CD14-positive monocyte (primary cell): ENCODE results near the gene KRT2. TPM values are rescaled to one million over a fixed set of nuclear protein-coding genes. Genes with fewer than 3 reads are reported as not detected.

Experiments used
- DNase-seq, 3 donors: peaks; one replicate each; pipeline ENCODE4 v3.0.0-alpha.2; 2011 to 2022
- H2AFZ ChIP-seq: 2 replicates; pipeline ENCODE4 v1.6.0; 2012; ENCODE audit warnings: mild to moderate bottlenecking, low read depth, low read length, inconsistent platforms; ENCODE audit not compliant: insufficient read depth, poor library complexity, severe bottlenecking
- H3K27ac ChIP-seq, 2 donors: 1 replicate in 1 of 2; 2 replicates in 1 of 2; pipeline ENCODE4 v1.5.1; 2012 to 2013; ENCODE audit warnings: low read length in 2 of 2, control low read depth in 1 of 2, inconsistent platforms in 1 of 2, low read depth in 1 of 2, mild to moderate bottlenecking in 1 of 2
- H3K27me3 ChIP-seq, 2 donors: one replicate each; pipeline versions ENCODE4 v1.6.0 to v1.6.1; 2011 to 2013; ENCODE audit warnings: low read length in 2 of 2; ENCODE audit not compliant: control insufficient read depth in 2 of 2, insufficient read depth in 2 of 2
- H3K36me3 ChIP-seq, 2 donors: replicated peaks in 1 of 2; 1 replicate in 1 of 2; 2 replicates in 1 of 2; pipeline versions ENCODE4 v1.5.1 to v1.6.1; 2012 to 2013; ENCODE audit warnings: low read length in 2 of 2, control low read depth in 1 of 2, inconsistent platforms in 1 of 2, mild to moderate bottlenecking in 1 of 2; ENCODE audit not compliant: insufficient read depth in 2 of 2, control insufficient read depth in 1 of 2
- H3K4me1 ChIP-seq, 2 donors: 1 replicate in 1 of 2; 2 replicates in 1 of 2; pipeline versions ENCODE4 v1.5.1 to v1.6.1; 2012 to 2013; ENCODE audit warnings: low read length in 2 of 2, control low read depth in 1 of 2, inconsistent platforms in 1 of 2, mild to moderate bottlenecking in 1 of 2, moderate library complexity in 1 of 2; ENCODE audit not compliant: insufficient read depth in 2 of 2, control insufficient read depth in 1 of 2
- H3K4me2 ChIP-seq: replicated peaks from 2 replicates; pipeline ENCODE3; 2012; ENCODE audit warnings: low read length, moderate library complexity, mild to moderate bottlenecking; ENCODE audit not compliant: poor library complexity, severe bottlenecking; ENCODE audit errors: extremely low read depth
- H3K4me3 ChIP-seq, 3 experiments: fragments of 200-600 bp in 1 of 3; sonication (generic) in 1 of 3; replicated peaks in 1 of 3; 1 replicate in 2 of 3; 2 replicates in 1 of 3; pipeline ENCODE4 v1.5.1; 2011 to 2013; ENCODE audit warnings: low read length in 3 of 3, mild to moderate bottlenecking in 3 of 3, control low read depth in 2 of 3, low read depth in 2 of 3, inconsistent platforms in 1 of 3, moderate library complexity in 1 of 3
- H3K79me2 ChIP-seq: 2 replicates; pipeline ENCODE4 v1.6.0; 2012; ENCODE audit warnings: mild to moderate bottlenecking, control low read depth, inconsistent platforms, low read length, moderate library complexity; ENCODE audit not compliant: insufficient read depth
- H3K9ac ChIP-seq: 2 replicates; pipeline ENCODE4 v1.6.0; 2017; ENCODE audit warnings: low read length, mild to moderate bottlenecking; ENCODE audit not compliant: insufficient read depth, poor library complexity, severe bottlenecking
- H3K9me3 ChIP-seq, 2 donors: replicated peaks in 1 of 2; 1 replicate in 1 of 2; 2 replicates in 1 of 2; pipeline versions ENCODE4 v1.5.1 to v1.6.1; 2012 to 2013; ENCODE audit warnings: low read length in 2 of 2, control low read depth in 1 of 2; ENCODE audit not compliant: control insufficient read depth in 1 of 2, insufficient read depth in 1 of 2
- H4K20me1 ChIP-seq: 2 replicates; pipeline ENCODE4 v1.6.0; 2012; ENCODE audit warnings: mild to moderate bottlenecking, low read length, control low read depth, moderate library complexity; ENCODE audit not compliant: insufficient read depth
- H3K27ac Mint-ChIP-seq, 7 donors: one replicate each; pipeline ENCODE4 v1.8.0; 2020; ENCODE audit warnings: mild to moderate bottlenecking in 7 of 7, mixed read lengths in 7 of 7, moderate library complexity in 6 of 7, inconsistent platforms in 2 of 7
- H3K27me3 Mint-ChIP-seq, 3 donors: one replicate each; pipeline ENCODE4 v1.8.0; 2021 to 2022; ENCODE audit warnings: low read depth in 3 of 3, mild to moderate bottlenecking in 3 of 3, mixed read lengths in 3 of 3, moderate library complexity in 3 of 3, inconsistent platforms in 1 of 3
- H3K36me3 Mint-ChIP-seq, 2 donors: one replicate each; pipeline ENCODE4 v1.8.0; 2020; ENCODE audit warnings: mixed read lengths in 2 of 2, inconsistent platforms in 1 of 2, mild to moderate bottlenecking in 1 of 2
- H3K4me1 Mint-ChIP-seq: one replicate; pipeline ENCODE4 v1.8.0; 2020; ENCODE audit warnings: mild to moderate bottlenecking, mixed read lengths
- H3K4me3 Mint-ChIP-seq, 2 donors: one replicate each; pipeline ENCODE4 v1.8.0; 2020; ENCODE audit warnings: mild to moderate bottlenecking in 2 of 2, mixed read lengths in 2 of 2, moderate library complexity in 1 of 2
- H3K9me3 Mint-ChIP-seq, 7 donors: one replicate each; pipeline ENCODE4 v1.8.0; 2020 to 2022; ENCODE audit warnings: mixed read lengths in 7 of 7, mild to moderate bottlenecking in 6 of 7, moderate library complexity in 6 of 7, inconsistent platforms in 2 of 7
- WGBS: methylation state at CpG from one replicate; pipeline ENCODE4 v1.1.5; 2013; ENCODE audit warnings: missing lambda C conversion rate; ENCODE audit not compliant: insufficient coverage; 5-methylcytosine and 5-hydroxymethylcytosine counted together
- intact Hi-C, 2 donors: fragments of 100-400 bp; cut with micrococcal nuclease; formaldehyde crosslinking; loops; one replicate each; pipeline versions ENCODE4 v1.15.0 to v1.15.1; 2023
- polyA plus RNA-seq, 3 donors: library from polyadenylated mRNA; depleted of rRNA in 1 of 3; unstranded in 2 of 3; stranded (reverse) in 1 of 3; fragments of 300-500 nt in 2 of 3; fragments of >200 nt in 1 of 3; fragmentation: Illumina TruSeq in 2 of 3; gene quantifications; 1 replicate in 2 of 3; 2 replicates in 1 of 3; pipeline ENCODE4 v1.2.3, GENCODE V29; 2012 to 2021
- TF ChIP-seq, protein P1 (sequence below): fragments of 200-600 bp; IDR thresholded peaks from one replicate; pipeline ENCODE4 v1.8.0; 2022; ENCODE audit warnings: antibody characterized with exemption, mild to moderate bottlenecking

KRT2 gene
- polyA plus RNA-seq, 3 donors = not detected

DNA sequence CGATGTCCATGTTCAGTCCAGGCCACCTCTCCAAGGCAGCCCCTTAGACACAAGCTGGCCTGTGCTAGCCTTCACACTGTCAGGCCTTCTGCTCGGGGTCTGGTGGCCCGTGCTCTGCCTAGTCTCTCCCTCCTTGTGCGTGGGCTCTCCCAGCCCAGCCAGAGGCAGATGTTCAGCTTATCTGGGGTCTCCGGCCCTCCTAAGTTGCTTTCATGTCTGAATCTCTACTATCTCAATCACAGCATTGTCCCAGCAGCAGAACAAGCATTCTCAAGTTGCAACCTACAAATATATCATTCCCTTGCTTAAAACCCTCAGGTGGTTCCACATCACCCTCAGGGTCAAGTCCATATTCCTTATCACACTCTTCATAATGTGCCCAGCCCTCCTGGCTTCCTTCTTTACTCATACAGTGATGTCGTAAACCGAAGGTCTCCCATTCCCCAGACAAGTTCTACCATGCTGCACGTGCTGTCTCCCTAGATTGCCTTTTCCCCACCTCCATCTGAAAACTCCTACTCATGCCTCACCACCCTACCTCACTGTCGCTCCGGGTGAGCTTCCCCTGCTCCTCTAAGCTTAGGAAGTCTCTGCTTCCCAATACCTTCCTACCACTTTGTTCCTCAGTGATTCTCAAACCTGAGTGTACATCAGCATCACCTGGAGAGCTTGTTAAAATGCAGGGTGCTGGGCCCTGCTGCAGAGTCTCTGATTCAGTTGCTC, 35.2 kb downstream of the KRT2 start:
- intact Hi-C loops = no loop called here

DNA sequence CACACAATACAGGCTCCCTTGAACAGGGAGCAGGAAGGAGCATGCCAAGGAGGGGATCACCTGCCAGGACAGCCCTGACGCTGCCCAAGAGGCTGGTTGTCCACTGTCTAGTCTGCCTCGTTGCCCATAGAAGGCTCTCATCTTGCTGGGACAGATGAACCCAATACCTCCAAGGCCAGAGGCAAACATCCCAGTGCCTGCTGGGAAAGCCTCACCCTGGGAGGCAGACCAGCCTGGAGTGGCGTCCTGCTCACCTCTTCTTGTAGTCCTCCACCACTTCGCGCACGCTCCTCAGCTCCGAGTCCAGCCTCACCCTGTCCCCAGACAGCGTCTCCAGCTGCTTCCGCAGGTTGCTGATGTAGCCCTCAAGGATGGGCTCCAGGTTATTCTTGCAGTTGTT, 36.1 kb downstream of the KRT2 start:
- 80% methylated on average over 9 of the region's 9 CpGs for WGBS
- H3K27ac ChIP-seq = no peak overlapping the region
- H3K4me1 ChIP-seq = peaks cover 10% of the 10 kb centered on the region in 2 donors
- H3K9me3 ChIP-seq = no peaks in the 10 kb centered on the region
- Mint-ChIP-seq H3K4me1 (peaks cover 6% of the 10 kb centered on the region), H3K27me3 (peaks cover under 1 to 2% (median 2%) of the 10 kb centered on the region in 3 donors), H3K4me3 (no peak overlapping the region), H3K9me3 (peaks cover 0 to 3% (median 0%) of the 10 kb centered on the region in 7 donors), H3K36me3 (no peaks in the 10 kb centered on the region), H3K27ac (peak overlapping the region in 2 of 7 donors; percentile 61 to 88)
- no peaks in the 10 kb centered on the region for H3K27me3 ChIP-seq
- no peak overlapping the region for H3K4me3 ChIP-seq
- DNase-seq = no peak
- H3K9ac ChIP-seq = no peak overlapping the region
- H4K20me1 ChIP-seq = no peaks in the 10 kb centered on the region
- no peak overlapping the region for H2AFZ ChIP-seq
- no peak overlapping the region for H3K4me2 ChIP-seq
- intact Hi-C loops = no loop called here
- TF ChIP-seq, protein P1, sequence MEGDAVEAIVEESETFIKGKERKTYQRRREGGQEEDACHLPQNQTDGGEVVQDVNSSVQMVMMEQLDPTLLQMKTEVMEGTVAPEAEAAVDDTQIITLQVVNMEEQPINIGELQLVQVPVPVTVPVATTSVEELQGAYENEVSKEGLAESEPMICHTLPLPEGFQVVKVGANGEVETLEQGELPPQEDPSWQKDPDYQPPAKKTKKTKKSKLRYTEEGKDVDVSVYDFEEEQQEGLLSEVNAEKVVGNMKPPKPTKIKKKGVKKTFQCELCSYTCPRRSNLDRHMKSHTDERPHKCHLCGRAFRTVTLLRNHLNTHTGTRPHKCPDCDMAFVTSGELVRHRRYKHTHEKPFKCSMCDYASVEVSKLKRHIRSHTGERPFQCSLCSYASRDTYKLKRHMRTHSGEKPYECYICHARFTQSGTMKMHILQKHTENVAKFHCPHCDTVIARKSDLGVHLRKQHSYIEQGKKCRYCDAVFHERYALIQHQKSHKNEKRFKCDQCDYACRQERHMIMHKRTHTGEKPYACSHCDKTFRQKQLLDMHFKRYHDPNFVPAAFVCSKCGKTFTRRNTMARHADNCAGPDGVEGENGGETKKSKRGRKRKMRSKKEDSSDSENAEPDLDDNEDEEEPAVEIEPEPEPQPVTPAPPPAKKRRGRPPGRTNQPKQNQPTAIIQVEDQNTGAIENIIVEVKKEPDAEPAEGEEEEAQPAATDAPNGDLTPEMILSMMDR = no peak
- no peaks in the 10 kb centered on the region for H3K36me3 ChIP-seq
- no peaks in the 10 kb centered on the region for H3K79me2 ChIP-seq

More for the DNA sequence above, 35.2 kb downstream of the KRT2 start:
- H3K4me2 ChIP-seq = no peak overlapping the region
- H3K27ac Mint-ChIP-seq = no peak overlapping the region
- no peaks in the 10 kb centered on the region for H3K36me3 Mint-ChIP-seq
- H3K9me3 Mint-ChIP-seq = peaks cover 0 to 3% (median 0%) of the 10 kb centered on the region in 7 donors
- no peak for DNase-seq
- H3K27ac ChIP-seq = no peak overlapping the region
- H4K20me1 ChIP-seq = no peaks in the 10 kb centered on the region
- H3K27me3 ChIP-seq = no peaks in the 10 kb centered on the region
- peaks cover 6% of the 10 kb centered on the region for H3K4me1 Mint-ChIP-seq
- H3K9ac ChIP-seq = peak overlapping the region; percentile 19
- no peaks in the 10 kb centered on the region for H3K79me2 ChIP-seq
- no peak overlapping the region for H3K4me3 ChIP-seq
- H3K36me3 ChIP-seq = no peaks in the 10 kb centered on the region
- H3K27me3 Mint-ChIP-seq = peaks cover 0 to 3% (median 2%) of the 10 kb centered on the region in 3 donors
- H2AFZ ChIP-seq = no peak overlapping the region
- H3K4me3 Mint-ChIP-seq = peak overlapping the region in 1 of 2 donors; percentile 0
- H3K4me1 ChIP-seq = peaks cover 10% of the 10 kb centered on the region in 2 donors
- TF ChIP-seq, protein P1 = no peak
- WGBS = 97% methylated on average over 8 of the region's 10 CpGs
- no peaks in the 10 kb centered on the region for H3K9me3 ChIP-seq
